Gastroesophageal sphincter (tissue), 4 donors: ENCODE measurements around the gene FEZF1. TPM values are rescaled to one million over a fixed set of nuclear protein-coding genes. Genes with fewer than 3 reads are reported as not detected.

ENCODE experiments used
- ATAC-seq: fragments of 150-250 bp; one replicate; pipeline ENCODE4 v1.9.1; 2016; ENCODE audit warnings: mild to moderate bottlenecking, moderate library complexity
- H3K27ac ChIP-seq, 4 donors: fragments of 200-600 bp; sonication (generic) in 3 of 4; 1 replicate in 3 of 4; 2 replicates in 1 of 4; pipeline ENCODE4 v1.5.1; 2016 to 2019
- H3K27me3 ChIP-seq: fragments of 200-600 bp; sonication (generic); one replicate; pipeline ENCODE4 v1.5.1; 2019
- H3K36me3 ChIP-seq, 2 donors: fragments of 200-600 bp; sonication (generic); one replicate each; pipeline ENCODE4 v1.5.1; 2019; ENCODE audit warnings: control low read depth in 1 of 2
- H3K4me1 ChIP-seq, 3 donors: fragments of 200-600 bp; sonication (generic); 1 replicate in 2 of 3; 2 replicates in 1 of 3; pipeline ENCODE4 v1.5.1; 2016 to 2019; ENCODE audit warnings: control low read depth in 2 of 3
- H3K4me3 ChIP-seq, 2 donors: fragments of 200-600 bp; sonication (generic); one replicate each; pipeline ENCODE4 v1.5.1; 2019; ENCODE audit warnings: mild to moderate bottlenecking in 1 of 2, moderate library complexity in 1 of 2
- H3K9me3 ChIP-seq, 3 donors: fragments of 200-600 bp; sonication (generic); one replicate each; pipeline ENCODE4 v1.5.1; 2017 to 2019; ENCODE audit warnings: control low read depth in 2 of 3
- CTCF ChIP-seq, 4 experiments: fragments of 200-600 bp in 2 of 4; fragments of 450-650 bp in 2 of 4; sonication (generic) in 1 of 4; IDR thresholded peaks; one replicate each; pipeline ENCODE4 v1.5.1; 2017 to 2019; ENCODE audit warnings: antibody characterized with exemption in 4 of 4, mild to moderate bottlenecking in 2 of 4, moderate library complexity in 2 of 4
- EP300 ChIP-seq: sonication (generic); formaldehyde crosslinking; IDR thresholded peaks from one replicate; pipeline ENCODE4 v1.6.1; 2017; ENCODE audit warnings: antibody characterized with exemption, mild to moderate bottlenecking
- POLR2A ChIP-seq, 2 donors: fragments of 450-650 bp; IDR thresholded peaks; one replicate each; pipeline ENCODE4 v1.6.1; 2017; ENCODE audit warnings: antibody characterized with exemption in 2 of 2, mild to moderate bottlenecking in 2 of 2, moderate library complexity in 1 of 2
- POLR2AphosphoS5 ChIP-seq: sonication (generic); formaldehyde crosslinking; IDR thresholded peaks from one replicate; pipeline ENCODE4 v1.6.1; 2017; ENCODE audit warnings: antibody characterized with exemption
- WGBS, 2 donors: methylation state at CpG; one replicate each; pipeline ENCODE4 v1.1.5; 2018; ENCODE audit warnings: low coverage in 1 of 2; 5-methylcytosine and 5-hydroxymethylcytosine counted together
- total RNA-seq, 4 donors: library from RNA; depleted of rRNA; stranded (reverse); fragments of >200 nt; gene quantifications; one replicate each; pipeline ENCODE4 v1.1.0, GENCODE V29; 2016

The FEZF1 gene
- total RNA-seq, 4 donors from 2014 or later, result not detected

- peaks cover 0 to 11% of the 10 kb centered on the region in 2 donors for H3K36me3 ChIP-seq
- H3K9me3 ChIP-seq, result no peaks in the 10 kb centered on the region
- H3K4me1 ChIP-seq, result no peaks in the 10 kb centered on the region
- WGBS, 2 donors, result 100% methylated on average over 1 of the region's 1 CpG
- H3K27ac ChIP-seq, result no peak overlapping the region
- no peak overlapping the region for H3K4me3 ChIP-seq
- TF ChIP-seq POLR2A (IDR thresholded peaks at IDR 0.05) (no peak), EP300 (no peak), CTCF (IDR thresholded peaks at IDR 0.05) (no peak), POLR2AphosphoS5 (no peak)
- ATAC-seq, result no peak
- H3K27me3 ChIP-seq, result no peaks in the 10 kb centered on the region
Measured at GRCh38 chr7:122340427-122340826, 35.9 kb upstream of the FEZF1 start.

- Histone ChIP-seq H3K27ac (no peak overlapping the region), H3K36me3 (peaks cover 0 to 4% of the 10 kb centered on the region in 2 donors), H3K9me3 (no peaks in the 10 kb centered on the region), H3K4me3 (no peak overlapping the region), H3K4me1 (no peaks in the 10 kb centered on the region), H3K27me3 (no peaks in the 10 kb centered on the region)
- ATAC-seq, result no peak
- no peak for TF ChIP-seq POLR2AphosphoS5
- TF ChIP-seq POLR2A (IDR thresholded peaks at IDR 0.05), result no peak
- 66 to 83% methylated on average over 2 to 4 of the region's 6 CpGs for WGBS, 2 donors
Measured at GRCh38 chr7:122339145-122339904, 34.8 kb upstream of the FEZF1 start.

- H3K27me3 ChIP-seq, result no peaks in the 10 kb centered on the region
- WGBS, 2 donors, result 73 to 82% methylated on average over 2 of the region's 2 CpGs
- ATAC-seq, result no peak
Measured at GRCh38 chr7:122337011-122337410, 32.5 kb upstream of the FEZF1 start.

GRCh38 chr7:122329145-122329802 is 24.7 kb upstream of the FEZF1 start:
- WGBS, 2 donors, result 60 to 77% methylated on average over 7 of the region's 8 CpGs
- Histone ChIP-seq H3K27ac (no peak overlapping the region), H3K4me1 (no peaks in the 10 kb centered on the region), H3K9me3 (no peaks in the 10 kb centered on the region), H3K36me3 (no peaks in the 10 kb centered on the region), H3K4me3 (no peak overlapping the region), H3K27me3 (no peaks in the 10 kb centered on the region)
- TF ChIP-seq CTCF (IDR thresholded peaks at IDR 0.05) (no peak), EP300 (no peak), POLR2AphosphoS5 (no peak), POLR2A (IDR thresholded peaks at IDR 0.05) (no peak)
- ATAC-seq, result no peak

More at GRCh38 chr7:122337011-122337410, 32.5 kb upstream of the FEZF1 start:
- no peaks in the 10 kb centered on the region for H3K9me3 ChIP-seq
- no peak overlapping the region for H3K4me3 ChIP-seq
- no peaks in the 10 kb centered on the region for H3K4me1 ChIP-seq
- H3K36me3 ChIP-seq, result peaks cover 0 to 4% of the 10 kb centered on the region in 2 donors
- no peak overlapping the region for H3K27ac ChIP-seq
- no peak for TF ChIP-seq EP300

- 62 to 78% methylated on average over 2 to 3 of the region's 3 CpGs for WGBS, 2 donors
- no peaks in the 10 kb centered on the region for H3K9me3 ChIP-seq
- no peaks in the 10 kb centered on the region for H3K27me3 ChIP-seq
- H3K4me1 ChIP-seq, result no peaks in the 10 kb centered on the region
- ATAC-seq, result no peak
- TF ChIP-seq EP300 (no peak), CTCF (IDR thresholded peaks at IDR 0.05) (no peak), POLR2AphosphoS5 (no peak), POLR2A (IDR thresholded peaks at IDR 0.05) (no peak)
- H3K27ac ChIP-seq, result no peak overlapping the region
- no peaks in the 10 kb centered on the region for H3K36me3 ChIP-seq
- H3K4me3 ChIP-seq, result no peak overlapping the region
Measured at GRCh38 chr7:122327969-122328368, 23.4 kb upstream of the FEZF1 start.
